ENCODE data around the gene CYP4A22. TPM values are rescaled to one million over a fixed set of nuclear protein-coding genes. Genes with fewer than 3 reads are reported as not detected.

Gene CYP4A22
- total RNA-seq, 2 donors from 2014 or later: not detected

GRCh38 chr1:47196622-47197021 lies 59.4 kb downstream of the CYP4A22 start:
- Histone ChIP-seq H3K27ac (no peak overlapping the region), H3K27me3 (replicated peaks; ENCODE audit: insufficient read depth) (no peaks in the 10 kb centered on the region), H3K4me1 (ENCODE audit: control insufficient read depth in 1 of 2, low read depth in 2 of 2) (peaks cover 4 to 15% of the 10 kb centered on the region in 2 donors), H3K4me3 (no peak overlapping the region), H3K36me3 (no peaks in the 10 kb centered on the region), H3K9me3 (no peaks in the 10 kb centered on the region)
- DNase-seq (ENCODE audit: low spot score) (no peak), ATAC-seq (ENCODE audit: insufficient number of reproducible peaks, low FRiP score, low read depth) (no peak)
- no peak for TF ChIP-seq CTCF (IDR thresholded peaks at IDR 0.05)

DNA sequence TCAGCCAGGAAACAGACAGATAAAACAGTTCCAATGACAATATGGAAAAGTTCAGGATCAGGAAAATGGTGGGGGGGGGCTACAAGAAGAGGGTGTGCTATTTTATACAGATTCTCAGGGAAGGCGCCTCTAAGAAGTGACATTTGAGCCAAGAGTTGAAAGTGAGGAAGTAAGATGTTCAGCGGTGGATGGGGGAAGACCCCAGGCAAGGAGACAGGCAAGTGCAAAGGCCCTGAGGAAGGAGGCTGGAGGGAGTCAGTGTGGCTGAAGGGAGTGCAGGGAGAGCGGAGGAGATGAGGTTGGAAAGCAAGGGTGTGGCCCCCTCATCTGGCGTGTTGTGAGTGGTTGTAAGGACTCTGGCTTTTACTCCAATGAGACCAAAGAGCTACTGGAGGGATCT lies 61.0 kb downstream of the CYP4A22 start:
- no peak for DNase-seq (ENCODE audit: low spot score)
- Histone ChIP-seq H3K4me1 (ENCODE audit: control insufficient read depth in 1 of 2, low read depth in 2 of 2) (peaks cover 0 to under 1% of the 10 kb centered on the region in 2 donors), H3K4me3 (no peak overlapping the region), H3K36me3 (no peaks in the 10 kb centered on the region), H3K9me3 (peaks cover 4% of the 10 kb centered on the region), H3K27me3 (replicated peaks; ENCODE audit: insufficient read depth) (no peaks in the 10 kb centered on the region), H3K27ac (no peak overlapping the region)
- no peak for ATAC-seq (ENCODE audit: insufficient number of reproducible peaks, low FRiP score, low read depth)
- TF ChIP-seq CTCF (IDR thresholded peaks at IDR 0.05): no peak

Other genes starting within 250 kb of the CYP4A22 start
- not detected for gene CYP4A11, start 196.0 kb upstream of the CYP4A22 start, total RNA-seq
- 10 to 100 TPM; 29.6 to 47.9 TPM for gene CYP4X1, start 113.8 kb upstream of the CYP4A22 start, total RNA-seq
- gene CYP4Z1, start 70.2 kb upstream of the CYP4A22 start, total RNA-seq: 1 to 10 TPM; 1.1 to 3.9 TPM
- not detected for gene PDZK1IP1, start 52.6 kb downstream of the CYP4A22 start, total RNA-seq
- 1 to 10 TPM; 2.4 to 3.0 TPM for gene TAL1, start 94.8 kb downstream of the CYP4A22 start, total RNA-seq
- 1 to 10 TPM; 1.1 to 2.2 TPM for gene STIL, start 176.7 kb downstream of the CYP4A22 start, total RNA-seq
- gene CMPK1, start 196.3 kb downstream of the CYP4A22 start, total RNA-seq: 100 to 1,000 TPM; 117 to 146 TPM

Measured in thoracic aorta (tissue), 2 donors.